HG03575 (cell line): ENCODE measurements around the gene BCL2.
"Not testable (repeated sequence)": the region's sequence is repeated elsewhere in the genome, so short reads cannot be mapped to it uniquely, and the experiment has no call there.

Experiments
- ATAC-seq: cut with Tn5 transposase; IDR thresholded peaks from one replicate; pipeline ENCODE4 v1.9.1; 2021; ENCODE audit not compliant: unreplicated experiment, insufficient number of reproducible peaks, low FRiP score; ENCODE audit errors: extremely low read depth

Gene BCL2

DNA sequence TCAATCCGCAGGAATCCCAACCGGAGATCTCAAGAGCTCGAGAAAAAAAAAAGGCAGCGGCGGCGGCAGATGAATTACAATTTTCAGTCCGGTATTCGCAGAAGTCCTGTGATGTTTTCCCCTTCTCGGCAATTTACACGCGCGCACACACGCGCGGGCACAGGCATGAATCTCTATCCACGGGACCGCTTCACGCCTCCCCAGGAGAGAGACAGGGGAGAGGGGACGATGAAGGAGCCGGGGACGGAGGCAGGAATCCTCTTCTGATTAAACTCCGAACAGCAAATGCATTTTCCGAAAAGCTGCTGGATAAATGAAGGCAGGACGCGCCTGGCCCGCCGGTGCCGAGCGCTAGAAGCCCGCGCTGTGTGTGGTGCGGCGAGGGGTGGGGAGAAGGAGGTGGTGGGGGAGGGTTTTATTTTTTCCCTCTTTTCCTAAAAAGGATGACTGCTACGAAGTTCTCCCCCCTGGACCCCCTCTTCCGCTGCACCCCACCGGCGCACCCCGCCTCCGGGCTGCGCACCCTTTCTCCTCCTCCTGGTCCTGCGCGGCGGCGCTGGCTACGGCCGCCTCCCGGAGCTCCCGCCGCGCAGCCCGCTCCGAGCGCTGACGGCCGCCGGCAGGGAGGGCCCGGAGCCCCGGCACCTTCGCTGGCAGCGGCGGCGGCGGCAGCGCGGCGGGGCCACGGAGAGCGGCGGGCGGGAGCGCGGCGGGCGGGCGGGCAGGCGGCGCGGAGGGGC is at the start of gene BCL2:
TSS of gene BCL2 (minus strand) at position 387 of the 740 bp plus-strand sequence.
- no peak for ATAC-seq

- no peak for ATAC-seq
These were observed 49.0 kb upstream of the BCL2 start for GRCh38 chr18:63368611-63369010.

- peak; percentile 61 for ATAC-seq
These were observed 47.7 kb upstream of the BCL2 start, which contains the start of gene KDSR for GRCh38 chr18:63367053-63367953. Gene KDSR (minus strand): TSS chr18:63367206. CDS start chr18:63367118, 88 bp downstream.

GRCh38 chr18:63366213-63367052 is 46.9 kb upstream of the BCL2 start:
- no peak for ATAC-seq

DNA sequence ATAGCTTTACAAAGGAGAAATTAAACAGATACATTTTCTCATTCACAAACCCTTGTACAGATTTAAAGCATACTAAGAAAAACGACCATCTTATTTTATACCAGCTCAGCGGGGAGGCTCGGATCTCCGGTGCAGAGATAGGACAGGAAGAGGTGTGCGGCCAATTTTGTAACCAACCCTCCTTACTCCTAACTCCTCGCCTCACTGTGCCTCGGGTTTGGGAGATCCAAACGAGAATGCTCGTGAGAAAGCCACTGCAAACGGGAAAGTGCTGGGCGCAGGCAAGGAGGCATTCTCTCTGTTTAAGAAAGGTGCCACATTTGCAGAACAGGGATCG is 46.3 kb upstream of the BCL2 start:
- ATAC-seq = no peak

DNA sequence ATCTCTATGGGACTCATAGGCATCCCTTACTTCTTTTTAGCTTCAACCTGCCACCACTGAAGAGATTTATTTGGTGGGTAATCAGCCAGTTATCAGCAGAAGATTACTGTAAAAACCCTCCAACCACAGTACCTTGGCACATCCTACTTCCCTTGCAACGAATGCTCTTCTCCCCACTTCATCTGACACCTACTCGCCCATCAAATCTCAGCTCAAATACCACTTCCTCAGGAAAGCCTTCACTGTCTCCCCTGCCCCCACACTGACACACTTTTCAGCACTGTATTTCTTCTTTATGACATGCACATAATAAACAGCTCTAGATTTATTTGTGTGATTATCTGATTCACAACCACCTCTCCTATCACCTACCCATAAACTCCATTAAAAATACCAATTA is 44.4 kb upstream of the BCL2 start:
- ATAC-seq = no peak

DNA sequence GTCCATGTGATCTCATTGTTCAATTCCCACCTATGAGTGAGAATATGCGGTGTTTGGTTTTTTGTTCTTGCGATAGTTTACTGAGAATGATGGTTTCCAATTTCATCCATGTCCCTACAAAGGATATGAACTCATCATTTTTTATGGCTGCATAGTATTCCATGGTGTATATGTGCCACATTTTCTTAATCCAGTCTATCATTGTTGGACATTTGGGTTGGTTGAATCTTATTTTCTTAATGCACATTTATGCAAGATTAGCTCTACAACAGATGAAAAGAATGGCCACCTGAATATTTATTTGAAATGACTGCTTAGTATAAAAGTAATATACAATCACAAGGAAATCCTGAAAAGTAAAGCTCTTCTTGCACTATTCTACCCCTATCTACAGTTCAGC is 43.9 kb upstream of the BCL2 start:
- not testable (repeated sequence) for ATAC-seq

GRCh38 chr18:63356272-63356896 is 36.8 kb upstream of the BCL2 start:
- no peak for ATAC-seq

DNA sequence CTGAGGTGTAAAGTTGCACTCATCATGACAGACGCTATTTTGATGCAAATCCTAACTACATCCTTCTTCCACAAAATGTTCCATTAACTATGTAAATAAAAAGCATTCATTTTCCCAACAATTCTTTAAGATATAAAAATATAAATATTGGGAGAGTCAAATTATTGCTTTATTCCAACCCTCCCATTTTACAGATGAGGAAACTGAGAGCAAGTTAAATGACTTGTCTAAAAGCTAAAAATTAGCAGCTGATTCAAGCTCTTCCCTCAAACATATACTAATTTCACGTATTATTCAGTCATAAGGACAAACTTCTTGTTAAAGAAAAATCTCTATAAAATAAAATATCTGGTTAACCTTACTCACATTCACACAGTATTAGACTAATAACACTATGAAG is 30.7 kb upstream of the BCL2 start:
- ATAC-seq = no peak

DNA sequence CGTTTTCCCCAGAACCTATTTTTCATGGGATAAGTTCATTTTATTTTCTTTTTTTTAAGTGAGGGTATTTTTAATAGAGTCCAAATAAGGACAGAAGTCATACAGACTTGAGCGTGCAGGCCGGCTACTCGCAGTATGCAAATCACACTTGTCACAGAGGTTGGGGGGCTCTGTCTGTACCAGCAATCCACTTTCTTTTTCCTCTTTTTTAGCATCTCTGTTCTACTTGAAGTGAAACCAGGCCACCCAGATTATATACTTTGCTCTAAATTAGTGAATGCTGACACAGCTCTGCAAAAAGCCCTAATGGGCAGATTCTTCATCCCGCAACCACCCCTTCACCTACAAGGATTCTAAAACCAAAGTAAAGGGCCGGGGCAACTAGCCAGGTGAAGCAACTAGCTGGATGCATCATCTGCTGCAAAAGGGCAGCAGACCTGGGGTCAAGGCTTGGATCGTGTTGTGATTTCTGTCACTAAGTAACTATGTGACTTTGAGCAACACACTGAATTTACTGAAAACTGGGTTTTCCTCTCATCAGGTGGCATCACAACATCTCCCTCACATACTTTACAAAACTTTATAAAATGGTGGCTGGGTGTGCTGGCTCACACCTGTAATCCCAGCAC is 29.1 kb upstream of the BCL2 start:
- no peak for ATAC-seq

DNA sequence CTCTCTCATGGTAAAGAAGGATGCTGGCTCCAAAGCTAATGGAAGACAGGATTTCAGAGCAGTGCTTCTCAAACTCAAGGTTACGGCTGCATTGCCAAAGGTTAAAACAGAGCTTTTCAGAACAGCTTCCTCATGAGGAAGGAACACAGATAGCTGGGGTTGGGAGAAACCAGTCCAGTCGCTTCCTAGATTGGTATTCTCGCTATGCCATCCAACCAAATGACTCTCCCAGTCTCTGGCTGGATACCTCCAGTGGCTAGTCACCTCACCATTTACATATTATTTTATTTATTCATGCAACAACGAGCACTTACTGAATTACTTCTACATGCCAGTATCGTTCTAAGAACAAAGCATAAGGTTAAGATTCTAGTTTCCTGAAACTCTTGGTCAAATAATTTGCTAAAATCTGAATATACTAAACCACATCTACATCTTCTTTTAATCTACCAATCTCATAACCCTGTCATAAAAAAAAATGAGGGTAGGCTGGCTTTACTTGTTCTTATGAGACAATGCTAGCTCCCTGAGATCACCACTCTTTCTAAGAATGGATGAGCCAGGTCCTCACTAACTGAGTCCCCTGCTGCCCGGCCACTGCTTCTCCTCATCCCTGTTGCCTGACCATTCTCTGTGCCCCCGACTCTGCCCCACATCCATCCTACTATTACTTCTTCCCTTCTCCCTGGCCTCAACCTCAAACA is 27.1 kb upstream of the BCL2 start:
- ATAC-seq = no peak

DNA sequence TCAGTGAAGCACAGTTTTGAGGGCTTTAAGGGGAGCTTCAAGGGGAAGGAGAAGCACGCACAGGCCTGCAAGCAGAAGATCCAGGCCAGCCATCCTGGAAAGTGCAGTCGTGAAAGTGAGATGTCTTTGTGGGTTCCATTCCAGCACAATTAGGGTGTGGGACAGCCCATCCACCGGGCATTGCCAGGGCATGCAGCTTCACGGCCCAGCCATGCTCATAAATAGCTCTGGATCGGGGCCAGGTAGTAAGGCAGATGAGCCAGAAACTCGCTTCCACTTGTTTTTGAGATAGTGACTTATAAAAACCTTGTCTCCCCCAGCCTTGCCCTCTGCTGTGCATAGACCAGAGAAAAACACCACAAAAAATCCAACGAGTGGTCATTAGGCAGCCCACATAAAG is 26.5 kb upstream of the BCL2 start:
- no peak for ATAC-seq

GRCh38 chr18:63344918-63345317 is 25.3 kb upstream of the BCL2 start:
- ATAC-seq = no peak

DNA sequence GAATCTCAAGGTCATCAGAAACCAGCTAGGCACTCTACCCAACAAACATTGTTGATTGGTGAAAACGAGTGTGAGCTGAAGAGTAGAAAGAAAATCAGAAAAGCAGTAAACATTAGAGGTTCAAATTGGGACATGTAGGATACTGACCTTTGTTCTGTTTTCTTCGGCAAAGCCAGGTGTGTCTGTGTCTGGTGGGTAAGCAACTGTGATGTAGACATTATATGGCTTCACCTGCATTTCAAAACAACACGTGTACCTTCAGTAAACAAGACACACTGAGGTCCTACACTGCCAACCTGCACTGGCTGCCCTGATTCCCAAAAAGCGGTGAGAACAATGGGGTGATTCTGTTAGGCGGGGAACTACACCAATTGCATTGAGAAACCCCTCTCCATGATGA is 24.7 kb upstream of the BCL2 start:
- no peak for ATAC-seq

- ATAC-seq = no peak
These were observed 22.6 kb upstream of the BCL2 start for GRCh38 chr18:63342206-63342605.

DNA sequence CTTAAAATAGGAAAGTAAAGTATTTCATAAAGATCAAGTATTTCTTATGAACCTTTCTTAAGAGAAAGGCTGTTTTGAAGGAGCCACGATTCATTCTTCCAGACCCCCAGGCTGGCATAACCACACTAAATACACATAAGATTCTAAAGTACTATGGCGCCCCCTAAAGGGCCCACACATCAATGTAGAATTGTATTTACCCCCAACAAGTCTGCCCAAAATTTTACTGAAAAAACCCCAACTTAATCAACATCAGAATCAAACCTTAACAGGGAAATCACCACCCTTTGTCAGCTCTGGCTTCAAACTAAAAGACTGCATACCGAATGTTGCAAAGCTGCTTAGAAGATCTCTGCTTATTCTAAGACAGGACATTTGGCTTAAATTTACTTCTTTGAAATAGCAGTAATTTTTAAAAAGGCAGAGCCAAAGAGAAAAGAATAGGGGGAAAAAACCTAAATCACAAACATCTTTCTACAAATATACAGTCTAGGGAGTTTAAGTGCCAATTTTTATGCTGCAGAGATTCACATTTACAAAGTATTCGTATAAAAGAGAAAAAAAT is 20.4 kb upstream of the BCL2 start:
- ATAC-seq = no peak

DNA sequence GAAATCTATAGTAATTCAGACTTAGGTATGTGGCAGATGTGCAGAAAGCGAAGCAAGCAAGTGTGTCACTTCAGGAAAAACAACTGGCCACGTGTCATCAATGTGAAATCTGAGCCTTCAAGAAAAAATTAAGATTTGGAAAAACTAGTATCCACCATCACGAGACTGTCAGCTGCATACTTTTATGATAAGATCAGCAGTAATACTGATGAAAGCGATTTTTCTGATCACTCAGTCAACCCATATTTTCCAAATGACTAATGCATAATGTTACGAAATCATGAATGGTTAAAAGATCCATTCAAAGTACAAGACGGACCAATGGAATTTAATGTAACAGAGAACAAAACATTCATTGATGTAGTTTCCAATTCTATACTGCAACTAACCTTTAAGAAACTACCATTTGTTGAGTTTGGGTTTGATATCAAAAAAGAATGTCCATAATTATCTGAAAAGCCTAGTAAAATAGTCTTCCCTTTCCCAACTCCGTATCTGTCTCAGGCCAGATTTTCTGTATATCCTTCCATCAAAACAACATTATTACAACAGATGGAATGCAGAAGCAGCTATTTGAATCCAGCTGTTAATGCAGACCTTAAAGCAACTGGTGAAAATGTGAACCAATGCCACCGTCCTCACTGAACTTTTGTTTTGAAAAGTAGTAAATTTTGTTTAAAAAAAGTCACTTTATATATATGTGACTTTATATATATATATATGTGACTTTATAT is 17.0 kb upstream of the BCL2 start:
- no peak for ATAC-seq
